Right atrium auricular region (tissue), 2 donors: ENCODE measurements around the gene ADAMTS17. TPM values are rescaled to one million over a fixed set of nuclear protein-coding genes. Genes with fewer than 3 reads are reported as not detected.

Experiments
- DNase-seq: peaks from one replicate; pipeline ENCODE4 v3.0.0-alpha.2; 2019; ENCODE audit warnings: low spot score
- H3K27ac ChIP-seq, 2 donors: fragments of 200-600 bp; sonication (generic); 1 replicate in 1 of 2; 2 replicates in 1 of 2; pipeline ENCODE4 v1.5.1; 2016 to 2019
- H3K27me3 ChIP-seq, 2 donors: fragments of 200-600 bp; sonication (generic); one replicate each; pipeline versions ENCODE4 v1.5.1 to v1.6.0; 2017 to 2019
- H3K36me3 ChIP-seq: fragments of 200-600 bp; sonication (generic); one replicate; pipeline ENCODE4 v1.5.1; 2016
- H3K4me1 ChIP-seq, 2 donors: fragments of 200-600 bp; sonication (generic); one replicate each; pipeline versions ENCODE4 v1.5.1 to v1.6.0; 2017 to 2019
- H3K4me3 ChIP-seq, 2 donors: fragments of 200-600 bp; sonication (generic); 1 replicate in 1 of 2; 2 replicates in 1 of 2; pipeline ENCODE4 v1.5.1; 2017 to 2019; ENCODE audit warnings: mild to moderate bottlenecking in 1 of 2, moderate library complexity in 1 of 2
- H3K9me3 ChIP-seq, 2 donors: fragments of 200-600 bp; sonication (generic); one replicate each; pipeline ENCODE4 v1.5.1; 2019
- total RNA-seq, 2 donors: library from RNA; depleted of rRNA; stranded (reverse); fragments of >200 nt; gene quantifications; one replicate each; pipeline ENCODE4 v1.1.0, GENCODE V29; 2016
- TF ChIP-seq, protein P1 (sequence below), 2 donors: fragments of 200-600 bp; sonication (generic); IDR thresholded peaks; one replicate each; pipeline ENCODE4 v1.5.1; 2019; ENCODE audit warnings: antibody characterized with exemption in 2 of 2

Gene ADAMTS17
- total RNA-seq, 2 donors from 2014 or later: 3.6 to 4.4 TPM

DNA sequence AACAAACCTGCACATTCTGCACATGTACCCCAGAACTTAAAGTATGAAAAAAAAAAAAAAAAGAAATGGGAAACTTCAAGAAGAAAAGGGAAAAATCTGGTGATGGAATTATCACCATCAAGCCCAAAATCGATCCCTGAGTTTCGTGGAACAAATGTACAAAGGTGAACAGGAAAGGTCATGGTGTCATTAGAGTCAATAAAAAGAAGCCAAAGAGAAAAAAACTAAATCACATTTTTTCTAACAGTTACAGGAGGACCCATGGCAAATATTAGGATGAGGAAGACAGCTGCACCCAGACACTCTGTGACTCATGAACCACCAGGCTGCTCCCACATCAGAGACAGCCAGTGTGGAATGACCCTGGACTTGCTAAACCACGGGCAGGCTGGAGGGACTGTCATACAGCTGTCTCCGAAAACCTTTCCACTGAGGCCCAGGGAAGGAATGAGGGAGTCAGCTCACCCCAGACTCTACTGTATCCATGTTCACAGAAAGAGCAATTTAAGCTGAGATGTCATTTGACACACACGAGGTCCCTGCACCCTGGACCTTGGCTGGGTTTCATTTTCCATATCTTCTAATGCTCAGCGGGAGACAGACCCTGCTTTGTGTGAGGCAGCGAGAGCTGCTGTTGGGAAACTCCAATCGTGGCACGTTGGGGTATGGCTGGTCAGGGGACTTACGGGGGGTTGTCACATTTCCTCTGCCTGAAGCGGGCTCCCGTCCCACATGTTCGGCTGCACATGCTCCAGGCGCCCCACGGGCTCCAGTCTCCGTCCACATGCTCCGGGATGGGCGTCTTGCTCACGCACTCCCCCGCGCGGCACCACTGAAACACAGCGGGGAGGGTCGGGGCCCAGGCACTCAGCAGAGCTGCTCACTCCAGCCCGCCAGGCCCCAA, 210.2 kb downstream of the ADAMTS17 start:
- H3K4me3 ChIP-seq: peak overlapping the region in 1 of 2 donors; percentile 38
- H3K27ac ChIP-seq: peak overlapping the region in 1 of 2 donors; percentile 27
- no peak for DNase-seq

DNA sequence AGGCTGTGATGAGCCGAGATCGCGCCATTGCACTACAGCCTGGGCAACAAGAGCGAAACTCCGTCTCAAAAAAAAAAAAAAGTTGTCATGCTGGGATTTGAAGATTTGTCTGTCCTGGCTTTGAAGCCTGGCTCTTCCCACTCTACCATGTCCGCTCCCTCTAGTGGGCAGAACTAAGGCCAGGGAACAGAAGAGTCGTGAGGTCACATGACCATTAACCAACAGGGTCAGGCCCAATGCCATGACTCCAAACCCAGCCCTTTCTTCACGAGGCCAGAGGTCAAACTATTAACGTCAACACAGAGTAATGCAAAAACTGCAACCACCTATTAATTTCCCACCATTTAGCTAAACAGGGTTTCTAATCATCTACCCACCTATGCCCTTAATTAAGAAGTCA, 212.1 kb downstream of the ADAMTS17 start:
- TF ChIP-seq, protein P1, sequence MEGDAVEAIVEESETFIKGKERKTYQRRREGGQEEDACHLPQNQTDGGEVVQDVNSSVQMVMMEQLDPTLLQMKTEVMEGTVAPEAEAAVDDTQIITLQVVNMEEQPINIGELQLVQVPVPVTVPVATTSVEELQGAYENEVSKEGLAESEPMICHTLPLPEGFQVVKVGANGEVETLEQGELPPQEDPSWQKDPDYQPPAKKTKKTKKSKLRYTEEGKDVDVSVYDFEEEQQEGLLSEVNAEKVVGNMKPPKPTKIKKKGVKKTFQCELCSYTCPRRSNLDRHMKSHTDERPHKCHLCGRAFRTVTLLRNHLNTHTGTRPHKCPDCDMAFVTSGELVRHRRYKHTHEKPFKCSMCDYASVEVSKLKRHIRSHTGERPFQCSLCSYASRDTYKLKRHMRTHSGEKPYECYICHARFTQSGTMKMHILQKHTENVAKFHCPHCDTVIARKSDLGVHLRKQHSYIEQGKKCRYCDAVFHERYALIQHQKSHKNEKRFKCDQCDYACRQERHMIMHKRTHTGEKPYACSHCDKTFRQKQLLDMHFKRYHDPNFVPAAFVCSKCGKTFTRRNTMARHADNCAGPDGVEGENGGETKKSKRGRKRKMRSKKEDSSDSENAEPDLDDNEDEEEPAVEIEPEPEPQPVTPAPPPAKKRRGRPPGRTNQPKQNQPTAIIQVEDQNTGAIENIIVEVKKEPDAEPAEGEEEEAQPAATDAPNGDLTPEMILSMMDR (IDR thresholded peaks at IDR 0.05): no peak
- H3K4me3 ChIP-seq: no peak overlapping the region
- H3K27me3 ChIP-seq: no peaks in the 10 kb centered on the region
- no peak for DNase-seq
- H3K27ac ChIP-seq: no peak overlapping the region
- no peaks in the 10 kb centered on the region for H3K4me1 ChIP-seq
- no peaks in the 10 kb centered on the region for H3K9me3 ChIP-seq
- no peaks in the 10 kb centered on the region for H3K36me3 ChIP-seq

More for the DNA sequence above, 210.2 kb downstream of the ADAMTS17 start:
- H3K36me3 ChIP-seq: no peaks in the 10 kb centered on the region
- H3K9me3 ChIP-seq: no peaks in the 10 kb centered on the region
- H3K4me1 ChIP-seq: no peaks in the 10 kb centered on the region
- TF ChIP-seq, protein P1 (IDR thresholded peaks at IDR 0.05): peak; percentile 18 to 75
- H3K27me3 ChIP-seq: no peaks in the 10 kb centered on the region

DNA sequence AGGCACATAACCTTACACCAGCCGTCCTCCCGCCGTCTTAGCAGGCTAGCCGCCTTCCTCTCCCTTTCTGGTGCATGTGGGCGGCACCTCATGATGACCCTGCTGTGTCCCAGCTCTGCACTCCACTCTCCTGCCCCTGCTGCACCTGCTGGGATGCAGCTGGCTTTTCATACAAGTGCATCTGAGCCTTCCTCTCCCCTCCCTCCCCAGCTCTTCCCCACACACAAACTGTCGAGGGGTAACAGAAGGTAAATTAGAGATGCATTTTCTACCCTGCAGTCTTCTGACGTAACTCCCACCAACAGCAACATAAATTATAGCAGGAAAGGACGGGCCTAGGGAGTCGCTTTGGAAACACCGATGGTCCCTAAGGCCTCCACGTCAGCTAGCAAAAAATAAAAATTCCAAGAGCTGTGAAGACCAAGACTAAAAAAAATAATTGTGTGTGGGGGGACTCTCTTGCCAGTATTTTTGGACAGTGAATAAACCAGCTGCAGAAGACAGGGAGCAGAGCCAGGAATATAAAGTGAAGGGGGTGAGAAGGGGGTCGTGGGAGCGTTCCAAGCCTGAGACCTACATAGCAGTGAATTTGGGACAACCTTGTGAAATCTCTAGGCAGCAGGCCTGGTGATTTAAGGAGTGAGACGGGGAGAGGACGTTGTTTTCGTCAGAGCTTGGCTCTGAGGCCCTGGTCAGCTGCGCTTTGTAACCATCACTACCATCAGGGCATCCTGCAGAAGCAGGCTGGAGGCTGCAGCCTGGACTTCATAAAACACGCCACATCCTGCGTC, 216.2 kb downstream of the ADAMTS17 start:
- TF ChIP-seq, protein P1 (IDR thresholded peaks at IDR 0.05): no peak
- no peaks in the 10 kb centered on the region for H3K4me1 ChIP-seq

DNA sequence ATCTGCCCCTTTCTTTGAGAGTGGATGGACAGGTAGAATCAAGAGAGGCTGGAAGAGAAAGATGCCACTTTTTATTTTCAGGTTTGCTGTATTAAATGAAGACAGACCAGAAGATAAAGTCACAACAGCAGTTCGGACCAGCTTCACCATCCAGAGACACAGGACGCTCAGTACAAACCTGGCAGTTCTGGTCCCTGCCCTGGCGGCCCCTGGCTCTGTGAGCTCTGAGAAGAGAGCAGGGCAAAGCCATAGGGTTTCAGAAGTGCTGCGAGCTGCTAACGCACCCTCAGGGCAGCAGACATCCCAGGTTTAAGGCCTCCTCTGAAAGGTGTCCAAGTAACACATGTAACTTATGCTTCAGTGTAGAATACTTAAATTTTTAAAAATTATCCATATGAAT, 216.8 kb downstream of the ADAMTS17 start:
- Histone ChIP-seq H3K36me3 (no peaks in the 10 kb centered on the region), H3K27ac (no peak overlapping the region), H3K4me1 (no peaks in the 10 kb centered on the region), H3K27me3 (no peaks in the 10 kb centered on the region), H3K4me3 (no peak overlapping the region), H3K9me3 (peaks cover 0 to 18% of the 10 kb centered on the region in 2 donors)
- TF ChIP-seq, protein P1 (IDR thresholded peaks at IDR 0.05): no peak
- no peak for DNase-seq

More for the DNA sequence above, 216.2 kb downstream of the ADAMTS17 start:
- no peak overlapping the region for H3K4me3 ChIP-seq
- H3K27me3 ChIP-seq: no peaks in the 10 kb centered on the region
- DNase-seq: peak; percentile 82
- peaks cover 0 to 18% of the 10 kb centered on the region in 2 donors for H3K9me3 ChIP-seq
- H3K36me3 ChIP-seq: no peaks in the 10 kb centered on the region
- peak overlapping the region; percentile 35 to 40 for H3K27ac ChIP-seq

DNA sequence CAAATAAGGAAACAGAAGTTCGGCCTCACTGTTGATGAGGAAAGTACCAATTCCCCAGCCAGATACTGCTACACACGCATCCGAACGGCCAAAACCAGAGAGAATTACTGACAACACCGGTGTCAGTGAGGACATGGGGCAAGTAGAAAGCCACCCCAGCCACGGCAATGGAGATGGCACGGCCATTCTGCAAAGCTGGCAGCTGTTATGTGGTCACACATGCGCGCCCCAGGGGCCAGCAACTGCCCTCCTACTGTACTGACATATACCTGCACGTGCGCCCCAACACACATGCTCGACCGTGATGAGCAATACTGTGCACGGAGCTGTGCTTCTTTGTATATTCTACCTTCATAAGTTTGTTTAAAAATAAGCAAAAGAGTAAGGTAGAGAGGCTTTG, 217.4 kb downstream of the ADAMTS17 start:
- Histone ChIP-seq H3K36me3 (no peaks in the 10 kb centered on the region), H3K4me1 (no peaks in the 10 kb centered on the region), H3K9me3 (peaks cover 0 to 18% of the 10 kb centered on the region in 2 donors), H3K27ac (no peak overlapping the region), H3K27me3 (no peaks in the 10 kb centered on the region), H3K4me3 (no peak overlapping the region)
- TF ChIP-seq, protein P1 (IDR thresholded peaks at IDR 0.05): no peak
- DNase-seq: no peak
